GM18867 (cell line): ENCODE data around the gene TRHDE.

ENCODE experiments used
- ATAC-seq: cut with Tn5 transposase; IDR thresholded peaks from one replicate; pipeline ENCODE4 v1.9.1; 2021; ENCODE audit warnings: mild to moderate bottlenecking, moderate library complexity; ENCODE audit not compliant: unreplicated experiment

Gene TRHDE, protein sequence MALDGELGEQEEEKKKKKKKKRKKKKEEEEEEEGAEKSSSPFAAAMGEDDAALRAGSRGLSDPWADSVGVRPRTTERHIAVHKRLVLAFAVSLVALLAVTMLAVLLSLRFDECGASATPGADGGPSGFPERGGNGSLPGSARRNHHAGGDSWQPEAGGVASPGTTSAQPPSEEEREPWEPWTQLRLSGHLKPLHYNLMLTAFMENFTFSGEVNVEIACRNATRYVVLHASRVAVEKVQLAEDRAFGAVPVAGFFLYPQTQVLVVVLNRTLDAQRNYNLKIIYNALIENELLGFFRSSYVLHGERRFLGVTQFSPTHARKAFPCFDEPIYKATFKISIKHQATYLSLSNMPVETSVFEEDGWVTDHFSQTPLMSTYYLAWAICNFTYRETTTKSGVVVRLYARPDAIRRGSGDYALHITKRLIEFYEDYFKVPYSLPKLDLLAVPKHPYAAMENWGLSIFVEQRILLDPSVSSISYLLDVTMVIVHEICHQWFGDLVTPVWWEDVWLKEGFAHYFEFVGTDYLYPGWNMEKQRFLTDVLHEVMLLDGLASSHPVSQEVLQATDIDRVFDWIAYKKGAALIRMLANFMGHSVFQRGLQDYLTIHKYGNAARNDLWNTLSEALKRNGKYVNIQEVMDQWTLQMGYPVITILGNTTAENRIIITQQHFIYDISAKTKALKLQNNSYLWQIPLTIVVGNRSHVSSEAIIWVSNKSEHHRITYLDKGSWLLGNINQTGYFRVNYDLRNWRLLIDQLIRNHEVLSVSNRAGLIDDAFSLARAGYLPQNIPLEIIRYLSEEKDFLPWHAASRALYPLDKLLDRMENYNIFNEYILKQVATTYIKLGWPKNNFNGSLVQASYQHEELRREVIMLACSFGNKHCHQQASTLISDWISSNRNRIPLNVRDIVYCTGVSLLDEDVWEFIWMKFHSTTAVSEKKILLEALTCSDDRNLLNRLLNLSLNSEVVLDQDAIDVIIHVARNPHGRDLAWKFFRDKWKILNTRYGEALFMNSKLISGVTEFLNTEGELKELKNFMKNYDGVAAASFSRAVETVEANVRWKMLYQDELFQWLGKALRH

GRCh38 chr12:72272091-72272661 lies at the start of gene TRHDE:
Gene TRHDE, plus strand, starts transcription at chr12:72272370. Its CDS starts 274 bp downstream, at chr12:72272644.
- ATAC-seq = no peak

- ATAC-seq = no peak
Measured at GRCh38 chr12:72226510-72226909, 45.7 kb upstream of the TRHDE start.

DNA sequence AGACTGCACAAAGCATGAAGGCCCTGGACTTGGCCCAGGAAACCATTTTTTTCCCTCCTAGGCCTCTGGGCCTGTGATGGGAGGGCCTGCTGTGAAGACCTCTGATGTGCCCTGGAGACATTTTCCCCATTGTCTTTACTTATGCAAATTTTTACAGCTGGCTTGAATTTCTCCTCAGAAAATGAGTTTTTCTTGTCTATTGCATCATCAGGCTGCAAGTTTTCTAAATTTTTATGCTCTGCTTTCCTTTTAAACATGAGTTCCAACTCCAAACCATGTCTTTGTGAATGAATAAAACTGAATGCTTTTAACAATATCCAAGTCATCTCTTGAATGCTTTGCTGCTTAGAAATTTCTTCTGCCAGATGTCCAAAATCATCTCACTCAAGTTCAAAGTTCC lies 43.7 kb upstream of the TRHDE start:
- no peak for ATAC-seq

- no peak for ATAC-seq
Measured at GRCh38 chr12:72230589-72230988, 41.6 kb upstream of the TRHDE start.

DNA sequence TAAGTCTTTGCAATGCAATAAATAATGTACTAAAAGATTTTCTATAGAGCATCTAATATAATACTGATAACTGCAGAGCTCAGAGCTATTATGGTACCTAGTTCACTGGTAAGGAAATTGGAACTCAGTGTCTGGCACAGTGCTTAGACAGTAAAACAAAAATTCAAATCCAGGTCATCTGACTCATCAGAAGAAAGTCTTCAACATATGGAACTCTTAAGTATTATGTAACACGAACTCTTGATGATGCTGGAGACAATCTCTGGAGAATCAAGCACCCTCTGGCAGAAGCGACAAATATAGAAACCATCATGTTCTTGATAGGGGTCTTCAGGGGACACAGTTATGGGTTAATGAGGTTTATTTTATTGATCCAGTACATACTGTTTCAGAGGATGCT lies 37.3 kb upstream of the TRHDE start:
- no peak for ATAC-seq

DNA sequence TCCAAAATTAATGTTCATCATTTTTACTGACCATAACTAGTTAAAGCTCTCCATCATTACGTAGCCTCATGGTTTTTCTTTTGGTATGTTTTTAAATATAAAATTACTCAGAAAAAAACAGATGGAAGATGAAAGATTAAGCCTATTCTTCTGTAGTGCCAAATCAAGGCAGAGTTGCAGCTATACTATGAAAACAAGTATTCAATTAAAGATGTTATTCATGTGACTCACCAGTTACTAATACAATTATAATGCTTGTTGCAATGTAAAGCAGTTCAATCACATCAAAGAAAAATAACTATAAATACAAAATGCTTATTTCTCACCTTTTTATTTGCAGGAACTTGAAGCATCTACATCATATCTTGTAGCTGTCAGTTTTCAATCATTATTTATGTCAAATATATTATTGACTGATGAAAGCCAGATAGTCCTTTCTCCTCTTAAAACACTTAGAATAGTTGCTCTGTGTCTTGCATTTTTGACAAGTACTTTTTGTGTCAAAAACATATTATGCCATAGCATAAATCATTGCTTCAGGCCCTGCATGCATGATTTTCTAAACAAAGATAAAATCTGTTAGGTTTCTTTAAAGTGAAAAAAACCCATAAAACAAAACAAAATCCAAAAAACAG lies 36.0 kb upstream of the TRHDE start:
- no peak for ATAC-seq

DNA sequence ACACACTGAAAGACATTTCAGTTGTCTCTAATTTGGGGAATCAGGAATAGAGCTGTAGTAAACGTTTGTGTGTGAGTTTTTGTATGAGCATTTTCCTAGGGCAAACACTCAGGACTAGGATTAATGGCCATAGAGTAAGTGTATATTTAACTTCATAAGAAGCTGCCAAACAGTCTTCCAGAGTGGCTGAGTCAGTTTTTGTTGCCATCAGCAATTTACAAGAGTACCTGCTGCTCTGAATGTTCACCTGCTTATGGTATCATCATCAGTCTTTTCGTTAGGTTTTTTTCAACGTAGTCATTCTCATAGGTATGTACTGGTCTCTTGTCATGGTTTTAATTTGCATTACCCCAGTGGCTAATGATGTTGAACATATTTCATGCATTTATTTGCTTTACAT lies 30.6 kb upstream of the TRHDE start:
- ATAC-seq = no peak

- no peak for ATAC-seq
Measured at GRCh38 chr12:72242946-72243345, 29.2 kb upstream of the TRHDE start.

- ATAC-seq = no peak
Measured at GRCh38 chr12:72246370-72246769, 25.8 kb upstream of the TRHDE start.

DNA sequence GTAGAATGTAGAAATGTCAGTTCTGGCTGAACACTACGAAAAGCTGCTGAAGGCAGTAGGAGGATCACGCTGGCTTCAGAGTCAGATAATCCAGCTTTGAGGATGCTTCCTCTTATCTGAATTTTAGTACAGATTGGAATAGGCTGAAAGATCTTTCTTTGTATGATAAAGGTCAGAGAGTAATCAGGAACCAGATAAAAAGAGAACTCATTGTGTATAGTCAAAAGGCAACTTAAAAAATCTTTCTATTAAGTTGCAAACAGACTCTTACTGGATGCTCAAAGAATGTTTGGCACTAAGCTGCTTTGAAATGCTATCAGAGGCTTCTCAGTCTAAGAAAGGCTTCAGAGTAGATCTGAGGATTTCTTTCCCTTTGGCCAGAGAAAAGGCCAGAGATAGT lies 21.8 kb upstream of the TRHDE start:
- no peak for ATAC-seq

GRCh38 chr12:72256725-72257124 lies 15.4 kb upstream of the TRHDE start:
- no peak for ATAC-seq

GRCh38 chr12:72261885-72262284 lies 10.3 kb upstream of the TRHDE start:
- no peak for ATAC-seq

DNA sequence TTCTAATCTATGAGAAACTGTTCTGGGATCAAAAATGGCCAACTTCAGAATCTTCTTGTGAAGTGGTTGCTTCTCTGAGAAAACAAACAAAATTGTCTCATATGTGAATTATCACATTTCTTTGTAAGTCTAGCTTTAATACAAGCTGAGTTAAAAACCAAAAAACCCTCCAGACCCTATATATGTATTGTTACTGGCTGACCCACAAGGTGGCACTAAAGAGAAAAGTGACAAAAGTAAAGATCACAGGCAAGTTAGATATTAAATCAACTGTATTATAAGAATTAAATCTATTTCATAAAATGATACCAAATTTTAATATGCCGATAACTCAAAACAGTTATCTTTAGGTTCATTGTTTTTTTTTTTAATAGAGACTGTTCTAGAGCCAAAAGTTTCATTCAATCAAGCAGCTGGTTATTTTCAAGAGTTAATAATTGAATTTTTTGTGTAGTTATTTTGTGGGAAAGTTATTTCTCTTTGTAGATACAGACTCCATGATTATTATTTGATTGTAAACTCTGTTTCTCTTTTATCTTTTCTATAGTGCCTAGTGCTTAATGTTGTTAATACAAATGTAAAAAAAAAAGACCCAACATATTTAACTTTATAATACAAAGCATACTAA lies 7.5 kb upstream of the TRHDE start:
- ATAC-seq = peak; percentile 48

DNA sequence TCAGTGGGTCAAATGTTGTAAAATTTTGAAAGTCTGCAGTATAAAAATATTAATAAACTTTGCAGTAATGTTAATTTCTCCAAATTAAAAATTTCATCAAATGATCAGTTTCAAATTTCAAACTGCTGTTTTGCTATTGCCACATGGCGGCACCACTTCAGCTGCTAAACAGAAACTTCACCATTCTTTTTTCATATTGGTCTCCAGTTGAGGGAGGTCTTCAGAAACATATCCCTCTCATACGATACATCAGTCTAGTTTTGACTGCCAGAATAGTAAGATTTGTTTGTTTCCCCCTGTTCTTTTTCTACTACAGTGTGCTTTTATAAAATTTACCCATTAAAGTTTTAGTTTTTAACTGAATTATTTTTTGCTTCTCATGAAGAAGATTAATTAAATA lies 4.2 kb upstream of the TRHDE start:
- no peak for ATAC-seq

GRCh38 chr12:72268386-72268785 lies 3.8 kb upstream of the TRHDE start:
- ATAC-seq = no peak

DNA sequence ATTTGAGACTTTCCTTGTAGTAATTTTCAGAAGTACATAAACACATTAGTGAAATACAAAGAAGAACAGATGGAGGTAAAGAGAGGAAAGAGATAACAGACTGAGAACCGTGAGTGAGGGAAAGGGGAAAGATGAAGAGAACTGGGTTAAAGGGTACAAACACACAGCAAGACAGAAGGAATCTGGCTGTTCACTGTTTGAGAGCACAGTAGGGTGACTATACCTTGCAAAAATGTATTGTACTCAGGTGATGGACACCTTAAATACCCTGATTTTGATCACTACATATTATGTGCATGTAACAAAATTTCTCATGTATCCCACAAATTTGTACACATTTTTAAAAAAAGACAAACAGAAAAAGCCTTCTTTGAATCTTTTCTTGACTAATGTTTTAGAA lies 2.7 kb upstream of the TRHDE start:
- ATAC-seq = no peak

DNA sequence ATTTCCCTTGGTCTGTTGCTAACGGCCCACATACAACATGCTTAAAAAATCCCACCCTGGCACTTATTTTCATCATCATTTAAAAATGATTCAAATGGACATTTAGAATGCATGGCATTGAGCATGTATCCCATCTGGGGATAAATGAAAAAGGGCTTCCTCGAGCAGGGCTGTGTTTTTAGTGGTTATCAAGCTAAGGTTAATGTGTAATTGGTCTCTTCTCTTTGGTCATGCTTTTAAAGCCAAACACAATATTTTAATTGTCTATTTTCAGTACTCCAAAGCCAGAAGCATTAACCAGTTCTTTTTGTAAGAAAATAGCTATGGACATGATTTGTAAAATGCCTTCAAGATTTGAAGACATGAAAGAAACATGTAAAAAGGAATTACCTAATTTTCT lies 1.9 kb upstream of the TRHDE start:
- no peak for ATAC-seq

DNA sequence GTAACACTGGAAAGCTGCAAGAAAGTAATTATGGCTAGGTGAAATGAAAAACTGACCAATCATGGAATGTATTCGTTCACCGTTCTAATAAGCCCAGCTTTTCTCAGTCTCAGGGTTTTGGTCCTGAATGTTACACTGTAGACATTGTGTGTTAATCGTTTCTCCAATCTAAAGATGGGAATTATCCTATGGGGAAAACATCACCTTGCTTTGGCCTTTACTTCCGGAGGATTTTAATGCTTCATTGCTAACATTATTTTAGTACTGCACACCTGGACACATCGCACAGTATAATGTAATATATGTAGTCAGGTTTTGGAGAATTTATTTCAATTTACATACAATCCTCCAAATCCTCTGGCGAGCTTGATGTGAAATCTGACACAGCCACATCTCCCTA lies 1.2 kb upstream of the TRHDE start:
- ATAC-seq = no peak

DNA sequence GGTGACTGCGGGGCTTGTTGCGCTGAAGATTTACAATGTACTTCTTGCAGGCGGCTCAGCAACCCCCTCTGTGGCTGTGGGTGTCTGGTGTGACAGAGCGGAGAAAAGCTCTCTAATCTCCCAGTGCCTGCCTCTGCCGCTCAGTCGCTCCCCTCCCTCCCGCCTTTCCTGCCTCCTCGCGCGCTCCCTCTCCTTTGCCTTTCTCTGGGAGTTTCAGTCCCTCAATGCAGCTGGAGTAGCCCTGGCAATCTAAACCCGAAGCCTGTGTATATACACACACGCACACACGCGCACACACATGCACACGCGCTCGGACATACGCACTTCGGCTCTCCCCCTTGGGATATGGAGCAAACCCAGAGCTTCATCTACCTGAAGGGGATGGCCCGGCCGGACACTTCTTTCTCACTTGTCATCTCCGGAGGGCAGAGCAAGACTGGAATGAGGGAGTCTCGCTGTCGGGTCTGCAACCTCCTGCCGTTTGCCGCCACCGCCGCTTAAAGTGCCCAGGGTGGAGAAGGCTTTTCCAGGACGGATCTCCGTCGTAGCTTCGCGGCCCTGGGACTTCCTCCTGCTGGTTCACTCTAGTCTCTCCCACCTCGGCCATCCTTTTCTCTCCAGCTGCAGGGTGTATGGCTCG lies 599 bp upstream of the TRHDE start:
- no peak for ATAC-seq
